Activated T-cell treated with anti-CD3 and anti-CD28 coated beads for 4 hours (primary cell): Measurements from ENCODE around the gene TNFAIP3.

Source experiments
- DNase-seq: peaks from one replicate; pipeline ENCODE4 v3.0.0-alpha.2; 2020

TNFAIP3 gene

DNA sequence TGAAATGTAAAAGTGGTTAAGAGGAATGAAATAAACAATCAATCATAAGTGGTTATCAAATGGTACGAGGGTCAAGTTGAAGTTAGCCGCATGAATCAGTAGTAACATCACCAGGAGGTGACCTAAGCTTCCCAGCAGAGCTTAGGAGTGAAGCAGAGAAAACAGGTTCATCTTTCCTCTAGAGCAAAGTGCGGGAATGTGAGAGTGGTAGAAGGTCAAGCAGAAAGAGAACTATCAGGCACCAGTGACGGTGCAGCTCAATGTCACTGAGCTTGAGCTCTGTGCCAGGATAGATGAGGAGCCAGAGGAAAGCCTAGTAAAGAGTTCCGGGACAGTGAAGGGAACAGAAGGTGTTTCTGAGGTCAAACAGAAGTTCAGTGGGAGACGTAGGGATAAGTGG, 20.8 kb upstream of the TNFAIP3 start:
- DNase-seq: no peak

DNA sequence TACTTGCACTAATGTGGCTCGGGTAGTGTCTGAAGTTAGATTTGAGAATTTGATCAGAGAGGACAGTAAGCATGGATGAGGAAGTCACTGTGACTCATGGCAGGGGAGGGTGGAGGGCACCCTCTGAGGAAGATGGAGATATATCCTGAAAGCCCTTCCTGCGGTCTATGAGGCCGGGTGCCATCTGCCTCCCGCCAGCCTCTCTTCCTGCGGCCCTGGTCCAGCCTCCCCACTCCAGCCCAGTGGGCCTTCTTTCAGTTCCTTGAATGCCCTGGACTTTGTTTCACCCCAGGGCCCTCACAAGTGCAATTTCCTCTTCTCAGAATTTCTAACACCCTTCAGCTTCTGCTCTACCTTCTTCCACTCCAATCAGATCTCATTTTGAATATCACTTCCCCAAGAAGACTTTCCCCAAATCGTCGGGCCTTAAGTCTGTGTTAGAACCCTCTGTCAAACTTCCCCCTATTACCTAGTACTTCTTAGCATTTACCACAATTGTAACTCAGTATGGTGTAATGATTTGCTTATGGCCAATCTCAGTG, 20.2 kb upstream of the TNFAIP3 start:
- DNase-seq: no peak

DNA sequence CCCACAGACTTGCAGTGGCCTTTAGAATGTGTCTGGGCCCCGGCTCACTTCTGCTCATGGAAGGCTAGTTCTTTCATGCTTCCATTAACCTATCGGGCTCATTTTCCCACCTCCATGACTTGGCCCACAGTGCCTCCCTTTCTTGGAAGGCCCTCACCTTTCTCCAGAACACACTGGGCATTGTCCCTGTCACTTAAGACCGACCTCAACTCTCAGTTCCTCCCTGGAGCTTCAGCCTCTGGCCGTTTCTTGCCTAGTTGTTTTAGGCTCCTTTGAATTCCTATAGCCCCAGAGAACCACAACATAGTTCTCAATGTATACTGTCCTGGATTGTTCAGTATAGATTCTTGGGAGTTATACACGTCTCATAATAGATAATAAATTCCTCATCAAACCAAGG, 19.3 kb upstream of the TNFAIP3 start:
- DNase-seq: no peak

DNA sequence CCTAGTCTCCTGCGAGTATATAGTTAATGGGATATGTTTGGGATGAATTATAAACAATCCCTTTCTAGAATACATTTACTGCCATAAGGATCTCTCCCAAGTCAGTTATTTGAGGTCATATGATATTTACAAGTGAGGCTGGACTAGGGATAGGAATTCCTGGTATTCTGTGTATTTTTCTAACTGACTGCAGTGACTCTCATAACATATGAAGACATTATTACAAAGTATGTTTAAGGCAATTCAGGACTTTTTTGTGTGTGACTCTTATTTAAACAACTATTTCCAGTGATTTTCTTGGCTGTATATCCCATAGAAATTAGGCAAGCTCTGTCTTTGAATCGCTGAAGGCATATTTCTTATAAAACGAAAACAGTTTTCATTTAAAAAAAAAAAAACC, 18.4 kb upstream of the TNFAIP3 start:
- DNase-seq: no peak

DNA sequence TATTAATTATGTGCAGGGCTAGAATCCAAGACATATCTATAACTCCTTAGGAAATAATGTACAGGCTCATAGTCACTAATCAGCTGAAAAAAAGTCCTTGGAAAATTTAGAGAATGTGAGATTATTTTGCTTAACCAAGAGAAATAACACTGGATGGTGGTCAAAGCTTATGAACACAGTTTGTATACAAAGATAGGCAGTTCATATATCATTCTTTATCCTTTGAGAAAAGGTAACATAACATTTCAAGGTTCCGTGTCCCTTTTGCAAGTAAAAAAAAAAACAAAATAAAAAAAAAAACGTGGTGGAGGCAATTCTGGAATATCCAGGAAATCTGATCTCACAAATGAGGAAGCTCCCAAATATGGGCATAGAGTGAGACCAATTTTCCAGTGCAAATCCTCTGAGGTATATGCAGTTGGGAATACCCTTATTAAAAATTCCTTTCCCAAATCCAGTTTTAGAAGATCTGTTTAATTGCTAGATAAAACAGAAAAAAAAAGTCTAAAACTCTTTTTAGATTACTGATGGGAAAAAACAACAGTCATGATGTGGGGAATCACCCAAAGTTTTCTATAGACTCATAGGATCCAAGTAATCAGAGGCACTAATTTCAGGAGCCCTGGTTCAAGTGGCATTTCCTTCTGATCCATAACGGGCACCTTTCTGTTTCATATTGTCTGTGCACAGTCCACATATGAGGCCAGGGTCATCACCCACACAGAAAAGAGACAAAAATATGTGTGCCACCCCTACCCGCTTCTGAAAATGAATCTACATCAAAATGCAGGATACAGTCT, 17.7 kb upstream of the TNFAIP3 start:
- no peak for DNase-seq

DNA sequence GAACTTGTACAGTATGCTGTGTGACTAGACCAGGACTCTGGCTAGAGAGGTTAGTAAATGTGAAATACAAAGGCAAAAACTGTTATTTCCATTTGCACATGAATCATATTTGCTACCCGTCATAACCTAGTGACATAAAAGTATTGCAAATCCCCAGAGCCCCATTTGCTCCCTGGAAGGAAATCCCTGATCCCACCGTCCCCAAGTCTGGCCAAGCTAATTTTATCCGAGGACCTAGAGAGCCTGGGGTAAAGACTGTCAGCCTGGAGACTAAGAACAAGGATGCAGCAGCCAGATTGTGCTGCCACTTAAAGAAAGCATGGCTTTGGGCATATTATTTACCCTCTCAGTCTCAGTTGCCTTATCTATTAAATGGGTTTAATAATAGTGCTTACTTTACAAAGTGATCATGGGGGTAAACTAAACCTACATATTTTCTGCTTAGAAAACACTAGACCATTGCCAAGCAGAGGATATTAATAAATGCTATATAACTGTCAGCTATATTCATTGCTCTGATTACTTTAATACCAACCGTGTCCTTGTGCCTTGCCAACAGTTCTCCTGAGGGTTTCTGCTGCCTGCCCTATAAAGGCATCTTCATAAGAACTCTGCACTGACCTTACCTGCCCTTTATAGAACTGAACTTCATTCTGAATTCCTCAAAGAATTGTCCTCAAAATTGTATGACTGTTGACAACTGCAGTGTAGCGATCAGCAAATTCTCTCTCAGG, 16.9 kb upstream of the TNFAIP3 start:
- DNase-seq: no peak

DNA sequence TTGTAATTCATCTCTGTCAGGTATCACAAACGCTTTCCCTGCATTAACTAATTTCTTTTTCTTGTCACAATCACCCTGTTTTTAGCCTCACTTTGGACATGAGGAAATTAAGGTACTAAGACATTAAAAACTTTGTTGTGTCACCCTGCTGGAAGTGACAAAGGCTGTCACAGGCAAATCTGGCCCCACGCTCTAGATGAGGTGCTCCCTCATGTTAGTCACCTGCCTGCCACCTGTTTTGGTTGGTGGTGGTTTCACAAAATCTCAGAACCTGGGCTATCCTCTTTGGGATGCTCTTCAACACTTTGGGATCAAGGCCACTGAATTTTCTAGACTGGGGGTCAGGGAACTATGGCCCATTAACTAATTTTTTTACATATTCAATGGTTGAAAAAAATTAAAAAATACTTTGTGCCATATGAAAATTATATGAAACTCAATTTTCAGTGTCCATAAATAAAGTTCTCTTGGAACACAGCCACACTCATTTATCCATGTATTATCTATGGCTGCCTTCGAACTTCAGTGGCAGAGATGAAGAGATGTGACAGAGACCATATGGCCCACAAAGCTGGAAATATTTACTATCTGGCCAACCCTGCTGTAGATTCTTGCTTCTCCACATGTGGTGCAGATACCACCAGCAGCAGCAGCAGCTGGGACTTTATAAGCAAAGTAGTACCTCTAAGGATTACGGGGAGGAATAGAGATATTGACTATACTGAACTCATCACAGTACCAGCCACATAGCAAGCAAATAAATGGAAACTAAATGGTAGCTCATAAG, 16.1 kb upstream of the TNFAIP3 start:
- no peak for DNase-seq

DNA sequence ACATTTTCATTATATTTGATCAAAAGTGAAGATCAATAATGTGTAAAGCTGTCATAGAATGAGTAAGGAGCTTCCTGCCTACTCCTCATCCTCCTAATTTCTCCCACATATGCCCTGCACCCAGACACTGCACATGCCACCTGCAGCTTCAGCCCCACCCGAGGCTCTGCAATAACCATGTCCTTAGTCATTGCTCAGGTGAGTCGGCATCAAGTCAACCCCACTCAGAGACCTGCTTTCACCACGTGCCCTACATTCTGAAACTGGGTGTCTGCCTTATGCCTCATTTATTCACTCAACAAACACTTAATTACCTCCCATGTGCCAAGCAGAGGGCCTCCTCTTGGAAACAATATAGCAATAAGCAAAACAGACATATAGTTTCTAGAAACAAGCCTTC, 15.4 kb upstream of the TNFAIP3 start:
- no peak for DNase-seq

DNA sequence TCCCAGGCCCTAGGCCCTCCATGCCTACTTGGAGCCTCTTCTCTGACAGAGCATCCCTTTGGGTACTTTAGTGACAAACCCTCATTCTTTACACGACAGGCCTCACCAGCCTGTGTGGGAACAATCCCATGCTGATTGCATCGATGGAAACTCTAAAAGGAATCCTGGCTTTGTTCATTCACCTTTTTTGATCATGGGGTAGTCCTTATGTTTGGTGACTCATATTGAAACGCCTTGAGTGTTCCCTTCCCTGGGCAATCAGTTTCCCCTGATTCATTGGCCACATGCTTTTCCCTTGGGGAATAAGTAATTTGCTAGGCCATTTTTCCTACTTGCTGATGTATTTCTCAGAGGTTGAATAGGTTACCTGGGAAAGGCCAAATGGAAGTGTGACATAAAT, 14.7 kb upstream of the TNFAIP3 start:
- no peak for DNase-seq

DNA sequence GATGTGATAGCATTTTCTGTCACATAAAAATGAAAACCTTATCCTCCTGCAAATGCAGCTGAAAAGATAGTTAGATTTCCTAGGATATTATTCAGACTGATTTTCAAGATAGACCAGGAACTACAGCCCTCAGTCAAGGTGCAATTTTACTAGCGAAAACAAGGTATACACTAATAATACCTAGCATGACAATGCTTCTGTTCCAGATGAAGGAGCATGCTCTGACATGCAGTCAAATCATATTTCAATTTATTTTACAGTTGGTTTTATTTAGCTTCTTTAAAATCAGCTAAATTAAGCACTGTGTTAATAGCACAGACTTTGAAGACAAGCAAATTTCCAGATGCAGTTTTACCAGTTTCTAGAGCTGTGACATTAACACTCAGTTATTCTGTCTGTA, 14.2 kb upstream of the TNFAIP3 start:
- no peak for DNase-seq

DNA sequence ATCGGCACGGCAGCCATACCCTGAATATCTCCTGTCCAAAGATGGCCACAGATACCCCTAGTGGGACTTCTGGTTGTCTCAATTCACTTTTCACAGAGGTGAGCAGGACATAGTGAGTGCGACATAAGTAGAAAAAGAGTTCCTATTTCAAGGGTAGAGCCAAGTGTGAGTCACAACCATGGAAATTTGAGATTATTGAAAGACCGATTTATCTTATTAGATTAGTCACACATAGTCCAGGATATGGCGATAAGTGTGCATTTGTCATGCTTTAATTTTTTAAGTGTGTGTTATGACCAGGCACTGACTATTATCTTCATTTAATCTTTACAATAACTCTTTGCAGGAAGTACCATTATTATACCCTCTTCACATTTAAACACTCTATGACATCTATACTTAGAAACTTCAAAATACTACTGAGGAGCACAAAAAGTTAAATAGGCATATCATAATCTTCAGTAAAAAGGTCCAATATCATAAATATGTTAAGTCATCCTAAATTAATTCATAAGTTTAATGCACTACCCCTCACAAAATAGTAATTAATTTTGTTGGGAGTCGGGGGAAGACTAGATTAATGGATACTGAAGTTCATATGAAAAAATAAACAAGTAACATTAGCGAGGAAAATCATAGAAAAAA, 13.4 kb upstream of the TNFAIP3 start:
- no peak for DNase-seq

DNA sequence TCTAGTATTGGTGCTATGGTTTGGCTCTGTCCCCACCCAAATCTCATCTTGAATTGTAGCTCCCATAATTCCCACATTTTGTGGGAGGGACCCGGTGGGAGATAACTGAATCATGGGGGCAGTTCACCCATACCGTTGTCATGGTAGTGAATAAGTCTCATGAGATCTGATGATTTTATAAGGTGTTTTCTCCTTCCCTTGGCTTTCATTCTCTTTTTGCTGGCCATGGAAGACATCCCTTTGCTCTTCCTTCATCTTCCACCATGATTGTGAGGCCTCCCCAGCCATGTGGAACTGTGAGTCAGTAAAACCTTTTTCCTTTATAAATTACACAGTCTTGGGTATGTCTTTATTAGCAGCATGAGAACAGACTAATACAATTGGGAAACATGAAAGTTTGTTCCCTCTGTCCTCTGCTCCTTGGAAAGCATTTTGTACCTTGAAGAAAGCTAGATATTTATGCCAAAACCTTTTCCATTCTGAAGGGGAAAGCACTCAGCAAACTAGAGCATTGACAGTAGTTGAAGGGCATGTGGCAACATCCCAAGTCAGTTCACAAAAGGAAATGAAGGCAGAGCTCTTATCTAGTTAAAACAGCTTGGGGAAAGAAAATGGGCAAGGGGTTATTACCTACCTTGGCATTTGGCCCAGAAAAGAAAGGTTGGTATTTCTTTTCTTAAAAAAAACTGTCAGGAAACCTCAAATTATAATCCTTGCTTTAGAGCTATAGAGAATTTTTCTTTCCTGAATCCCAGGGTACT, 10.7 kb upstream of the TNFAIP3 start:
- DNase-seq: no peak

DNA sequence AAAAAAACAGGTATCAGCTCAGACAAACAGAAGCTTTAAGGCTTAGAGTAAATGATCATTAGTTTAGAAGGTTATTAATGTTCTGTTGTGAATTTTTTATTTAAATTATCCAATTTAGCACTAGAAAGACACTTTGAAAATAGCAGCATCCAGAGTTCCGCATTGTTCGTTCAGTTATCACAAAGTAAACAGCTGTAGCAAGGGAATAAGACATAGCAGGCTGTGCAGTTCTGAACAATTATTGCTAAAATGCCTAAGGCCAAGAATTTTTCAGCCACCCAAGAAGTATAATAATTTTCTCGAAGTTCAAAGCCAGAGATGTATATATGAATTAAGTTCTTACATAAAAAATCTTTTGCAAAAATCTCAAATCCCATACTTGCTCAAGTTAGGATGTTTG, 8.0 kb upstream of the TNFAIP3 start:
- DNase-seq: no peak

DNA sequence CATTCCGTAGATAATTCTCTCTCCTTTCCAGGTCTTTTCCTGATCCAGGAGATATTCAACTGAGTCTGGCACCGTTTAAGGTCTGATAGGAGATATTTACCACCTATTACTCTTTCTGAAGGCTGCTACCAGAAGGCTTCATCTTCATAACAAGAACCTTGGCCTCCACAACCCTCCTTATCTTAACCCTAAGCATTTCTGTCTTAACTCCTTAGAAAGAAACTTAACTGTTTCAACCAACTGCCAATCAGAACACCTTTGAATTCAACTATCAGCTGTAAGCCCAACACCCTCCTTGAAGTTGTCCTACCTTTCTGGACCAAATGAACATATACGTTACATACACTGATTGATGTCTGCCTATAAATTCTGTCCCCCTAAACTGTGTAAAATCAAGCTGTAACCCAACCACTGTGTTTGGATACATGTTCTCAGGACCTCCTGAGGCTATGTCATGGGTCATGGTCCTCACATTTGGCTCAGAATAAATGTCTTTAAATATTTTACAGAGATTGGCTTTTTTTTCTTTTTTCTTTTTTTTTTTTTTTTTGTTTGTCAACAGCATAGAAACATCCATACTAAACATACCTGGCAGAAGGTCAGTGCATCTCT, 6.6 kb upstream of the TNFAIP3 start:
- DNase-seq: no peak

DNA sequence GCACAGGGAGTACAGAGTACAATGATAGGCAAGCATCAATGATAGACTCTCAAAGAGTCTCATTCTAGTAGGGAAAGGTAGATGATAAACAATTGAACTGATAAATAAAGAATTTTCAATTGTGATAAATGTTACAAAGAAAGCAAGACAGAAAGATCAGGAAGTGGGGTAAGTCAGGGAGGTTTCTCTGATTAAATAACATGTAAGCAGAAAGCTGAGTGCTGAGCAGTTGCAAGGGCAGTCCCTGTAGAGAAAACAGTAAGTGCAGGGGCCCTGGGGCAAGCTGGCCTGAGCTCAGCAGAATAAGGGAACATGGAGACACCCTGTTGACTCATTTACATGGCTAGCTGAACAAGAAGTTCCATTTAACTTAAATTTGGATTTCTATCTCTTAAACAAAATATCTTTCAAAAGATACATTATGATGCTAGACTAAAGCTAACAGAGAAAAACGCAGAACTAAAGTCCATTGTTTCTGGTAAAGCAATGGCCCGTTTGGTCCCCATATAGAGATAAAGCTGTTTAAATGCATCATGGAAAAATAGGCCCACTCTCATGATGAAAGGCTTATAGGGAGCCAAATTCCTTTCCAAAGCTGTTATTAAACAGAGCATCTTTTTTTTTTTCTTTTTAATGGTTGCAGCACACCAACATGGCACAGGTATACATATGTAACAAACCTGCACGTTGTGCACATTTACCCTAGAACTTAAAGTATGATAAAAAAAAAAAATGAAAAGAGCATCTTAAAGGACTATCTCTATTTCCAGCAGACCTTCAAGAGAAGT, 5.3 kb upstream of the TNFAIP3 start:
- no peak for DNase-seq

DNA sequence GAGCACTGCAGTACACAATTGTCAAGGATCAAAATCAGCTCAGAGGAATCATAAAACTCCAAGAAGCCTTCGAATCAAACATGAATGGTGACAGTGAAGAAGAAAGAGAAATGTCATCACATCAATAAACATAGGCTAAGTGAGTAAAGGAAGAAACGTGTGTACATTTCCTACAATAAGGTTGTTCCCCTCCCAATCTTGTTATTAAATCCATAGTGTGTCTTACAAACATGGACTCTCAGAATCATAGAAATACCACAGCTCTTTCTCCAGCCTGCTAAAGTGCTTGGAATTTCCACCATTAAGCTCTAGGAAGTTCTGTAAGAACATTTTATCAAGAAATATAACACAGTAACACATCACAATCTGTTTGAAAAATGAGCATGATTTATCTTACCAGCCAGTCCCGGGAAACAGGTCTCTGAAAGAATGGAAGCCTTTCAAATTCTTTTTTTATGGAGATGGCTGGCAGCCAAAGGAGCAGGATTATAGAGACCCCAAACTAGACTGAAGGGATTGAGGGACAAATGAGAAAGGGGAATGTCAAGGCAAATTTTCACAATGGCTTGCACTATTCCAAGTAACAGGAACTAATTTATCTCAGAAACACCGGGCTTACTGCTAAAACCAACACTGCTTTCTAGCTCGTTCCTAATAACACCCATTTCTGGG, 4.5 kb upstream of the TNFAIP3 start:
- no peak for DNase-seq

DNA sequence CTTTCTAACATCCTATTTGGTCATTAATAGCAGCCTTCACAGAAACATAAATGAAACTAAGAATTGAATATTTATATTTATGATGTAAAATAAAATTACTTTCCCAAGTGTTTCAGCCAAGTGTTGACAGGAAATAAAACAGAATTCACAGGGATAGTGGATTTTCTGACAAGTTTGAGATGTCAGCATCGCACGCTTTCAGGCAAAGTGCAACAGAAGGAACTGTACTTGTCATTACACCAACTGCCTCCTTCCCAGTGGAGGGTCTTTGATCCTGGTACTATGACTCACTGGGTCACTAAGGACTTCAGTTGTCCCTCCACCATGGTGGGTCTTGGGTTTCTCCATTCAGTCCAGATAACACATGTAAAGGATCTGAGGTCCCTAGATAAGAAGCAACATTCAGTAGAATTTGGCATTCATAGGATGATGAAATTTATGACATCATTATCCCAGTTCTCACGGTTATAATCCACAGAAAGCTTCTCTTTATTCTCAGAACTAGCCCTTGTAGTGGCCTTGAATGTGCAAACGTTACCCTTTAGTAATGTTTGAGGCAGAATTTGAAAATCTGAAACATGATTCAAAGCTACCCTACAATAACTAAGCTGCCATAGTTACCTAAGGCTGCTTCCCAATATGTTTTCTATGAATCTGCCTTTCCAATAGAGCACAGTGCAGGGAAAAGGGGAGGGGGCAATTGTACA, 3.8 kb upstream of the TNFAIP3 start:
- DNase-seq: no peak

DNA sequence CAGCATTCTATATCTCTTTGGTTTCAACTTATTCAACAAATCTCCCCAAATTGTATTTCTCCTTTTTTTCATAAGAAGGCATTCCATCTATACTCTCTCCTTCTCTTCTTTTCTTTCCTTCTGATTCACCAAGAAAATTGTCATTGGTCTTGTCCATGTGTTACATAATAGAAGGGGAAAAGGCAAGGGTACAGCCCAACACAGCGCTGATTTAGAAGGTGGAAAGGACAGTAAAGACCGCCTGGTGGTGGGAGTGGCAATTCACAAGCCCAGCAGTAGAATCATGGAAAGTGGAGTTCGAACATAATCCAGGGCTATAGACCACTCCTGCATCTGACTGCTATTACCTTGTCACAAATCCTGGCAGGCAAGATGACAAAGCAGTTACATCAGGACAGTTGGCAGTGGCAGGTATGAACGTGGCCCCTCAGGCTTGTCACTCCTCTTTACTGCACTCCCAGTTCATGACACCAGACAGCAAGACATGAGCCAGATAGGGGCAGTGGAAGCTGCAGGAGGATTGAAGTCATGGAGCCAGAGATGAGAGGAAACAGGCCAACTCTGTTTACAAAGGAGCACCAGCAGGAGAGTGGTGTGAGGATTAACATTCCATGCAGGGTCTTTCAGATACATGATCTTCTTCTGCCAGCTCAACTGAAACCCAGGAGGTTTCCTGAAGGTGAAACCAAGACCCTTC, 2.1 kb upstream of the TNFAIP3 start:
- no peak for DNase-seq
